Measurements from ENCODE around the gene ENPP3. TPM values are rescaled to one million over a fixed set of nuclear protein-coding genes. Genes with fewer than 3 reads are reported as not detected.

The ENPP3 gene
- total and polyA plus RNA-seq, 10 of the 15 experiments (the other 5 are each of a cell fraction or from before 2014, with no cell fraction given) = 0.01 TPM; not detected in 9

DNA sequence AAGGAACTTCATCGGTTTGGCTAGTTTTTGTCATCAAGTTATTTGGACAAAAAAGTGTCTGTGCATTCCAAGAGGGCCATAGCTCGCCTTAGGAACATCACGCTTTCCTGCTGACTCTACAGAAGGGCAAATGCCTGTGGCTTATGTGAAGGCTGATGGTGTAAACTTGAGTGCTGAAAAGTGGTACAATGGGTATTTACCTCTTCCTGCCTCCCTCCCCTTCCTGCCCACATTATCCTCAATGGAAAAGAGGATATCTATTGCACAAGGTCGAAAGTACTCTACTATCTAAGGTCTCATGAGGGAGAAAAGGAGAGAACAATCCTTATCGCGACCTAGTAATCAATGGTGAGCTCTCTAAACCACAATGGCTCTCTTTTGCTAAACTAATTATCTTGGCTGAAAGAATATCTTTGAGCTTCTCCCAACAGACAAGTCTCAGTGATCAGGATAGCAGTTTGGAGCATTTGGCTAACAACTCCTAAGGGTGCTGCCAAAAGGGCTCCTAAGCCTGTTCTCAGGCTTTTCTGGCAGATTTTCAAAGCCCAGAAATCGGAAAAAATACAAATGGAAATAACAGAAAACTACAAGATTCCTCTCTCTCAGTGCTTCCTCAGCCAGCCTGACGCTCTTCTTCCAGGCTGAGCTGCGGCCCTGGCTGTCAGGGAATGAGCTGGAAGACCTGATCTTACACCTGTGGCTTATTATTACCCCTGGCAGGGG is 128.1 kb downstream of the ENPP3 start:
- ChIA-PET RAD21 (ENCODE audit: unreplicated experiment) (no interaction called here), SMC1A (ENCODE audit: uncharacterized antibody, unreplicated experiment) (no interaction called here), POLR2A (no interaction called here), CTCF (no interaction called here)
- in situ Hi-C loops (cut with MboI) = no loop called here
- H3K9me3 ChIP-seq (replicated peaks; ENCODE audit: control insufficient read depth, insufficient read depth, low read length) = no peaks in the 10 kb centered on the region
- no peaks in the 10 kb centered on the region for H3K79me2 ChIP-seq (ENCODE audit: control insufficient read depth, insufficient read depth, low read length)
- no peaks in the 10 kb centered on the region for H4K20me1 ChIP-seq (ENCODE audit: control insufficient read depth, insufficient read depth)
- H3K4me2 ChIP-seq (ENCODE audit: control insufficient read depth, insufficient read depth) = no peak overlapping the region
- no peak overlapping the region for H2AFZ ChIP-seq (ENCODE audit: control insufficient read depth, low read depth, low read length)
- no TSS peak for BruUV-seq (replicated peaks)
- WGBS (ENCODE audit: insufficient coverage, insufficient replicate concordance, low lambda C conversion rate, missing lambda C conversion rate) = 15% methylated on average over 9 of the region's 9 CpGs
- H3K27ac ChIP-seq (ENCODE audit: control insufficient read depth, insufficient read depth) = no peak overlapping the region
- H3K36me3 ChIP-seq (ENCODE audit: control insufficient read depth in 2 of 2, insufficient read depth in 2 of 2, low read length in 1 of 2) = no peaks in the 10 kb centered on the region
- no peaks in the 10 kb centered on the region for H3K4me1 ChIP-seq (ENCODE audit: control insufficient read depth, insufficient read depth, low read length)
- no peaks in the 10 kb centered on the region for H3K27me3 ChIP-seq (replicated peaks in 1 of 2; ENCODE audit: control insufficient read depth in 2 of 2, insufficient read depth in 2 of 2, low read length in 1 of 2)
- no peak for DNase-seq (ENCODE audit: low read depth, low spot score)
- TF ChIP-seq MYC (IDR thresholded peaks at IDR 0.05; ENCODE audit: insufficient read depth, insufficient read length, insufficient replicate concordance, low read length, severe bottlenecking) = no peak
- TF ChIP-seq MAX (IDR thresholded peaks at IDR 0.05; ENCODE audit: low read depth, low read length) = no peak
- TF ChIP-seq MEF2A (IDR thresholded peaks at IDR 0.05; ENCODE audit: insufficient read depth, low read depth, low read length) = no peak
- no peak for TF ChIP-seq STAT1 (conservative IDR thresholded peaks at IDR 0.05)
- TF ChIP-seq CBX3 (IDR thresholded peaks at IDR 0.05; ENCODE audit: borderline replicate concordance, low read depth) = no peak
- no peak for TF ChIP-seq ZZZ3 (IDR thresholded peaks at IDR 0.05; ENCODE audit: control insufficient read depth, insufficient read length, low read depth)
- no peak for TF ChIP-seq NFYA (IDR thresholded peaks at IDR 0.05; ENCODE audit: borderline replicate concordance, low read depth, low read length)
- H3K9ac ChIP-seq (ENCODE audit: control insufficient read depth, insufficient read depth, low read length) = no peak overlapping the region
- no peak for ATAC-seq
- no peak for FAIRE-seq
- H3K4me3 ChIP-seq = no peak overlapping the region
- intact Hi-C loops (cut with micrococcal nuclease; ENCODE audit: unreplicated experiment) = no loop called here

DNA sequence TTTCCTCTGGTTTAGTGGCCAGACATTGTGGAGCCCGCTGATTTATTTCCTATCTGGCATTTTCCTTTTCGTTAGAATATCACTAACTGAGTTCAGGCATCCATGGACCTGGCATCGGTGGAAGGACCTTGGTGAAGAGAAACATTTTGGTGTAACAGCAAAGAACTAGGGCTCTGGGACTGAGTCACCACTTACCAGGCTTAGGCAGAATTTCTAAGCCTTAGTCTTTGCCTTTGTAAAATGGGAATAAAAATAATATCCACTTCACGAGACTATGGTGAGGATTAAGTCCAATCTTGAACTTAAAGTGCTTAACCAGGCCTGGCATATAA is 128.7 kb downstream of the ENPP3 start:
- H3K4me2 ChIP-seq (ENCODE audit: control insufficient read depth, insufficient read depth) = no peak overlapping the region
- H3K4me1 ChIP-seq (ENCODE audit: control insufficient read depth, insufficient read depth, low read length) = no peaks in the 10 kb centered on the region
- in situ Hi-C loops (cut with MboI) = no loop called here
- no peaks in the 10 kb centered on the region for H3K9me3 ChIP-seq (replicated peaks; ENCODE audit: control insufficient read depth, insufficient read depth, low read length)
- POLR2A ChIA-PET = no interaction called here
- no peak overlapping the region for H2AFZ ChIP-seq (ENCODE audit: control insufficient read depth, low read depth, low read length)
- no peaks in the 10 kb centered on the region for H3K79me2 ChIP-seq (ENCODE audit: control insufficient read depth, insufficient read depth, low read length)
- 21% methylated on average over 4 of the region's 4 CpGs for WGBS (ENCODE audit: insufficient coverage, insufficient replicate concordance, low lambda C conversion rate, missing lambda C conversion rate)
- SMC1A ChIA-PET (ENCODE audit: uncharacterized antibody, unreplicated experiment) = no interaction called here
- DNase-seq (ENCODE audit: low read depth, low spot score) (no peak), ATAC-seq (no peak), FAIRE-seq (no peak)
- intact Hi-C loops (cut with micrococcal nuclease; ENCODE audit: unreplicated experiment) = no loop called here
- no peak overlapping the region for H3K9ac ChIP-seq (ENCODE audit: control insufficient read depth, insufficient read depth, low read length)
- CTCF ChIA-PET = no interaction called here
- no peaks in the 10 kb centered on the region for H3K36me3 ChIP-seq (ENCODE audit: control insufficient read depth in 2 of 2, insufficient read depth in 2 of 2, low read length in 1 of 2)
- no peak overlapping the region for H3K4me3 ChIP-seq
- RAD21 ChIA-PET (ENCODE audit: unreplicated experiment) = no interaction called here
- no peaks in the 10 kb centered on the region for H4K20me1 ChIP-seq (ENCODE audit: control insufficient read depth, insufficient read depth)
- H3K27me3 ChIP-seq (replicated peaks in 1 of 2; ENCODE audit: control insufficient read depth in 2 of 2, insufficient read depth in 2 of 2, low read length in 1 of 2) = no peaks in the 10 kb centered on the region
- BruUV-seq (replicated peaks) = no TSS peak
- H3K27ac ChIP-seq (ENCODE audit: control insufficient read depth, insufficient read depth) = no peak overlapping the region
- TF ChIP-seq FOXM1 (IDR thresholded peaks at IDR 0.05; ENCODE audit: low read depth, low read length) (no peak), POU2F2 (IDR thresholded peaks at IDR 0.05; ENCODE audit: borderline replicate concordance, low read depth, low read length) (no peak), BCLAF1 (IDR thresholded peaks at IDR 0.05) (no peak), FOXK2 (IDR thresholded peaks at IDR 0.05) (no peak), GABPA (IDR thresholded peaks at IDR 0.05; ENCODE audit: low read depth) (no peak)
- TF ChIP-seq, protein P1, sequence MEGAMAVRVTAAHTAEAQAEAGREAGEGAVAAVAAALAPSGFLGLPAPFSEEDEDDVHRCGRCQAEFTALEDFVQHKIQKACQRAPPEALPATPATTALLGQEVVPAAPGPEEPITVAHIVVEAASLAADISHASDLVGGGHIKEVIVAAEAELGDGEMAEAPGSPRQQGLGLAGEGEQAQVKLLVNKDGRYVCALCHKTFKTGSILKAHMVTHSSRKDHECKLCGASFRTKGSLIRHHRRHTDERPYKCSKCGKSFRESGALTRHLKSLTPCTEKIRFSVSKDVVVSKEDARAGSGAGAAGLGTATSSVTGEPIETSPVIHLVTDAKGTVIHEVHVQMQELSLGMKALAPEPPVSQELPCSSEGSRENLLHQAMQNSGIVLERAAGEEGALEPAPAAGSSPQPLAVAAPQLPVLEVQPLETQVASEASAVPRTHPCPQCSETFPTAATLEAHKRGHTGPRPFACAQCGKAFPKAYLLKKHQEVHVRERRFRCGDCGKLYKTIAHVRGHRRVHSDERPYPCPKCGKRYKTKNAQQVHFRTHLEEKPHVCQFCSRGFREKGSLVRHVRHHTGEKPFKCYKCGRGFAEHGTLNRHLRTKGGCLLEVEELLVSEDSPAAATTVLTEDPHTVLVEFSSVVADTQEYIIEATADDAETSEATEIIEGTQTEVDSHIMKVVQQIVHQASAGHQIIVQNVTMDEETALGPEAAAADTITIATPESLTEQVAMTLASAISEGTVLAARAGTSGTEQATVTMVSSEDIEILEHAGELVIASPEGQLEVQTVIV (IDR thresholded peaks at IDR 0.05; ENCODE audit: borderline replicate concordance, partially characterized antibody) = no peak

All from GM12878 (cell line).